Endothelial cell of umbilical vein (primary cell): ENCODE measurements around the gene ZFP62.

Experiments used
- EZH2 ChIP-seq: IDR thresholded peaks from 2 replicates; pipeline ENCODE4 v1.6.1; 2012; ENCODE audit warnings: borderline replicate concordance, low read depth, mild to moderate bottlenecking, moderate library complexity, low read length, inconsistent platforms; ENCODE audit not compliant: severe bottlenecking
- GATA2 ChIP-seq: IDR thresholded peaks from 2 replicates; pipeline ENCODE4 v1.7.0; 2011; ENCODE audit warnings: low read depth, mild to moderate bottlenecking, moderate library complexity, mixed read lengths, low read length; ENCODE audit not compliant: insufficient read length, insufficient read depth
- JUN ChIP-seq: IDR thresholded peaks from 2 replicates; pipeline ENCODE4 v1.6.1; 2011; ENCODE audit warnings: borderline replicate concordance, low read depth; ENCODE audit not compliant: insufficient read length, insufficient read depth
- MAX ChIP-seq: IDR thresholded peaks from 2 replicates; pipeline ENCODE4 v1.6.1; 2011; ENCODE audit not compliant: insufficient read depth, insufficient read length
- MYC ChIP-seq: IDR thresholded peaks from one replicate; pipeline ENCODE4 v1.6.1; 2011; ENCODE audit warnings: mild to moderate bottlenecking, low read depth, low read length
- POLR2A ChIP-seq: IDR thresholded peaks from 2 replicates; pipeline ENCODE4 v1.6.1; 2012; ENCODE audit warnings: low read depth, mild to moderate bottlenecking, control low read depth, low read length
- POLR2AphosphoS5 ChIP-seq: IDR thresholded peaks from 2 replicates; pipeline ENCODE4 v1.6.1; 2012; ENCODE audit warnings: low read depth, mild to moderate bottlenecking, control low read depth, low read length, moderate library complexity; ENCODE audit not compliant: insufficient read depth
- TF ChIP-seq, protein P1 (sequence below), 2 donors: IDR thresholded peaks; 1 replicate in 1 of 2; 2 replicates in 1 of 2; pipeline ENCODE4 v1.5.1; 2011; ENCODE audit warnings: low read length in 2 of 2, mild to moderate bottlenecking in 2 of 2, moderate library complexity in 2 of 2, control low read depth in 1 of 2, inconsistent platforms in 1 of 2, low read depth in 1 of 2; ENCODE audit not compliant: insufficient read depth in 1 of 2; ENCODE audit errors: extremely low read depth in 1 of 2

DNA sequence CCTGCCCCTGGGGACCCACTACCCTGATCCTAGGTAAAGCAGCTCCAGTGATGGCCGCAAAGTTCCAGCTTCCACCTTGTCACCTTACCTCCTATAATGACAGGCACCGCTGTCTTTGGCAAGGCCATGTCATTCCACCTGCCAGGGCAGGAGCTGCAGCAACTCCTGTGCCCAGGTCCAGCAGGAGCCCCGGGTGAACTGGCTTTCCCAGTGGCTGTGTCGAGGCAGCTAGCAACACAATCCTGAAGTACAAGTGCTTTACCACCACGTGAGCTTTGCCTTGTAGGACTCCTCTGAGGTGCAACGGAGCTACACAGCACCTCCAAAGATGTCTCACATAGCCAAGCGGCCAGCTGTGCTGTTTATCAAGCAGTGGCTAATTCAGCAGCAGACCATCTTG lies 37.7 kb downstream of the ZFP62 start:
- TF ChIP-seq, protein P1, sequence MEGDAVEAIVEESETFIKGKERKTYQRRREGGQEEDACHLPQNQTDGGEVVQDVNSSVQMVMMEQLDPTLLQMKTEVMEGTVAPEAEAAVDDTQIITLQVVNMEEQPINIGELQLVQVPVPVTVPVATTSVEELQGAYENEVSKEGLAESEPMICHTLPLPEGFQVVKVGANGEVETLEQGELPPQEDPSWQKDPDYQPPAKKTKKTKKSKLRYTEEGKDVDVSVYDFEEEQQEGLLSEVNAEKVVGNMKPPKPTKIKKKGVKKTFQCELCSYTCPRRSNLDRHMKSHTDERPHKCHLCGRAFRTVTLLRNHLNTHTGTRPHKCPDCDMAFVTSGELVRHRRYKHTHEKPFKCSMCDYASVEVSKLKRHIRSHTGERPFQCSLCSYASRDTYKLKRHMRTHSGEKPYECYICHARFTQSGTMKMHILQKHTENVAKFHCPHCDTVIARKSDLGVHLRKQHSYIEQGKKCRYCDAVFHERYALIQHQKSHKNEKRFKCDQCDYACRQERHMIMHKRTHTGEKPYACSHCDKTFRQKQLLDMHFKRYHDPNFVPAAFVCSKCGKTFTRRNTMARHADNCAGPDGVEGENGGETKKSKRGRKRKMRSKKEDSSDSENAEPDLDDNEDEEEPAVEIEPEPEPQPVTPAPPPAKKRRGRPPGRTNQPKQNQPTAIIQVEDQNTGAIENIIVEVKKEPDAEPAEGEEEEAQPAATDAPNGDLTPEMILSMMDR (IDR thresholded peaks at IDR 0.05; ENCODE audit: extremely low read depth in 1 of 2, insufficient read depth in 1 of 2, low read depth in 1 of 2, low read length in 2 of 2), result no peak
- TF ChIP-seq MYC, result no peak
- TF ChIP-seq POLR2A, result no peak
- no peak for TF ChIP-seq POLR2AphosphoS5
- TF ChIP-seq GATA2, result no peak
- TF ChIP-seq MAX, result no peak
- no peak for TF ChIP-seq JUN
- TF ChIP-seq EZH2, result no peak
